AG20443 (cell line): ENCODE measurements around the gene HMCN2.

ENCODE experiments used
- DNase-seq: peaks from one replicate; pipeline ENCODE4 v3.0.0; 2012; ENCODE audit warnings: low spot score, mixed read lengths

HMCN2 gene

GRCh38 chr9:130309689-130310455, 44.3 kb downstream of the HMCN2 start:
- DNase-seq = no peak

GRCh38 chr9:130310456-130310855, 44.9 kb downstream of the HMCN2 start:
- DNase-seq = no peak

- DNase-seq = no peak
Measured at GRCh38 chr9:130311003-130311402, 45.4 kb downstream of the HMCN2 start.

GRCh38 chr9:130311408-130312140, 46.0 kb downstream of the HMCN2 start:
- no peak for DNase-seq

- DNase-seq = no peak
Measured at GRCh38 chr9:130313103-130313858, 47.7 kb downstream of the HMCN2 start.

- DNase-seq = no peak
Measured at GRCh38 chr9:130315446-130316226, 50.1 kb downstream of the HMCN2 start.

GRCh38 chr9:130316430-130316829, 50.9 kb downstream of the HMCN2 start:
- DNase-seq = no peak

- no peak for DNase-seq
Measured at GRCh38 chr9:130319300-130319699, 53.7 kb downstream of the HMCN2 start.

GRCh38 chr9:130319944-130320712, 54.6 kb downstream of the HMCN2 start:
- no peak for DNase-seq

GRCh38 chr9:130320723-130321481, 55.3 kb downstream of the HMCN2 start:
- no peak for DNase-seq

GRCh38 chr9:130321539-130321938, 56.0 kb downstream of the HMCN2 start:
- DNase-seq = no peak

- no peak for DNase-seq
Measured at GRCh38 chr9:130323051-130323745, 57.6 kb downstream of the HMCN2 start.

- DNase-seq = no peak
Measured at GRCh38 chr9:130325921-130326320, 60.4 kb downstream of the HMCN2 start.

- no peak for DNase-seq
Measured at GRCh38 chr9:130327070-130327780, 61.7 kb downstream of the HMCN2 start.

GRCh38 chr9:130327781-130328348, 62.3 kb downstream of the HMCN2 start:
- DNase-seq = no peak

- DNase-seq = no peak
Measured at GRCh38 chr9:130328349-130328801, 62.8 kb downstream of the HMCN2 start.

- DNase-seq = no peak
Measured at GRCh38 chr9:130329061-130329460, 63.5 kb downstream of the HMCN2 start.

GRCh38 chr9:130330202-130330862, 64.8 kb downstream of the HMCN2 start:
- DNase-seq = no peak
